ENCODE data around the gene YPEL1. TPM values are rescaled to one million over a fixed set of nuclear protein-coding genes. Genes with fewer than 3 reads are reported as not detected.
A peak's percentile ranks its signal among the peaks of the same experiment; 100 is the strongest.

YPEL1 gene
- total RNA-seq, 1 experiment from 2014 or later = 3.1 TPM

GRCh38 chr22:21736084-21736642 is 569 bp upstream of the YPEL1 start (continued):
- TF ChIP-seq TCF7L2 (IDR thresholded peaks at IDR 0.05; ENCODE audit: borderline replicate concordance, extremely low read depth, insufficient read depth, insufficient read length) = no peak

- TSS peak; percentile 65 for BruUV-seq (replicated peaks)
- Histone ChIP-seq H3K4me3 (replicated peaks in 1 of 2; ENCODE audit: low read depth in 1 of 2, low read length in 2 of 2) (peak overlapping the region; percentile 45 to 64), H3K9me2 (ENCODE audit: insufficient read depth) (no peaks in the 10 kb centered on the region), H4K20me1 (ENCODE audit: insufficient read depth) (no peaks in the 10 kb centered on the region), H2AFZ (ENCODE audit: low read depth, low read length, poor library complexity, severe bottlenecking) (peak overlapping the region; percentile 99), H3K27ac (ENCODE audit: low read depth, low read length) (no peak overlapping the region), H3K27me3 (ENCODE audit: insufficient read depth, low read length) (no peaks in the 10 kb centered on the region), H3K4me1 (ENCODE audit: control insufficient read depth in 1 of 2, insufficient read depth in 2 of 2, low read length in 2 of 2) (peaks cover 8 to 16% of the 10 kb centered on the region in 2 experiments), H3K9me3 (ENCODE audit: control insufficient read depth in 1 of 2, insufficient read depth in 1 of 2, low read depth in 1 of 2, low read length in 2 of 2) (no peaks in the 10 kb centered on the region), H3K79me2 (ENCODE audit: insufficient read depth, low read length) (no peaks in the 10 kb centered on the region), H3K36me3 (ENCODE audit: control insufficient read depth in 1 of 2, insufficient read depth in 2 of 2, low read length in 2 of 2) (no peaks in the 10 kb centered on the region), H3K9ac (ENCODE audit: low read length) (peak overlapping the region; percentile 46; the same call in 1 of the 2 replicates), H3K4me2 (ENCODE audit: low read length) (peak overlapping the region; percentile 96)
- TF ChIP-seq MAX (IDR thresholded peaks at IDR 0.05) = no peak
- TF ChIP-seq ZNF274 (IDR thresholded peaks at IDR 0.05; ENCODE audit: low read depth, low read length) = no peak
- intact Hi-C loops (cut with micrococcal nuclease) = no loop called here
- CTCF ChIA-PET = interaction anchor here (1.4 kb wide), 1 partner anchor 8 kb away, joined by 5 read pairs; no protein-coding TSS in a partner anchor
- RAD21 ChIA-PET (ENCODE audit: low non-redundant PET in 1 of 2, low total read pairs in 2 of 2, uncharacterized antibody in 2 of 2, unreplicated experiment in 2 of 2) = no interaction called here
- DNase-seq (ENCODE audit: low read depth, low spot score) (no peak), ATAC-seq (no peak)
- POLR2A ChIA-PET = no interaction called here
Measured at GRCh38 chr22:21734540-21735199, 924 bp downstream of the YPEL1 start.

GRCh38 chr22:21731503-21731902 is 4.1 kb downstream of the YPEL1 start:
- Histone ChIP-seq H3K9me2 (ENCODE audit: insufficient read depth) (no peaks in the 10 kb centered on the region), H4K20me1 (ENCODE audit: insufficient read depth) (no peaks in the 10 kb centered on the region), H3K9ac (ENCODE audit: low read length) (no peak overlapping the region), H3K9me3 (ENCODE audit: control insufficient read depth in 1 of 2, insufficient read depth in 1 of 2, low read depth in 1 of 2, low read length in 2 of 2) (no peaks in the 10 kb centered on the region), H3K27ac (ENCODE audit: low read depth, low read length) (no peak overlapping the region), H2AFZ (ENCODE audit: low read depth, low read length, poor library complexity, severe bottlenecking) (no peak overlapping the region), H3K4me3 (replicated peaks in 1 of 2; ENCODE audit: low read depth in 1 of 2, low read length in 2 of 2) (no peak overlapping the region), H3K79me2 (ENCODE audit: insufficient read depth, low read length) (no peaks in the 10 kb centered on the region), H3K4me1 (ENCODE audit: control insufficient read depth in 1 of 2, insufficient read depth in 2 of 2, low read length in 2 of 2) (peaks cover 8 to 21% of the 10 kb centered on the region in 2 experiments), H3K4me2 (ENCODE audit: low read length) (no peak overlapping the region), H3K27me3 (ENCODE audit: insufficient read depth, low read length) (no peaks in the 10 kb centered on the region), H3K36me3 (ENCODE audit: control insufficient read depth in 1 of 2, insufficient read depth in 2 of 2, low read length in 2 of 2) (no peaks in the 10 kb centered on the region)
- BruUV-seq (replicated peaks) = no TSS peak
- intact Hi-C loops (cut with micrococcal nuclease) = no loop called here
- no peak for TF ChIP-seq SP1 (IDR thresholded peaks at IDR 0.05; ENCODE audit: low read depth)
- no peak for TF ChIP-seq ZBTB33 (IDR thresholded peaks at IDR 0.05; ENCODE audit: extremely low read depth, insufficient replicate concordance, low read length)
- no peak for TF ChIP-seq FOSL1 (IDR thresholded peaks at IDR 0.05; ENCODE audit: low read depth)
- no peak for TF ChIP-seq ELF1 (IDR thresholded peaks at IDR 0.05; ENCODE audit: borderline replicate concordance, low read depth)
- no peak for TF ChIP-seq EZH2 (IDR thresholded peaks at IDR 0.05)
- no peak for TF ChIP-seq MAX (IDR thresholded peaks at IDR 0.05)
- no peak for TF ChIP-seq TCF7L2 (IDR thresholded peaks at IDR 0.05; ENCODE audit: borderline replicate concordance, extremely low read depth, insufficient read depth, insufficient read length)
- ChIA-PET POLR2A (no interaction called here), RAD21 (ENCODE audit: low non-redundant PET in 1 of 2, low total read pairs in 2 of 2, uncharacterized antibody in 2 of 2, unreplicated experiment in 2 of 2) (no interaction called here), CTCF (no interaction called here)
- ATAC-seq (no peak), DNase-seq (ENCODE audit: low read depth, low spot score) (no peak)
